GM18907 (cell line): ENCODE results near the gene GTPBP6.
"Not testable (repeated sequence)": the region's sequence is repeated elsewhere in the genome, so short reads cannot be mapped to it uniquely, and the experiment has no call there.

Experiments
- ATAC-seq: cut with Tn5 transposase; IDR thresholded peaks from one replicate; pipeline ENCODE4 v1.9.1; 2021; ENCODE audit warnings: mild to moderate bottlenecking, moderate library complexity; ENCODE audit not compliant: unreplicated experiment

Gene GTPBP6

DNA sequence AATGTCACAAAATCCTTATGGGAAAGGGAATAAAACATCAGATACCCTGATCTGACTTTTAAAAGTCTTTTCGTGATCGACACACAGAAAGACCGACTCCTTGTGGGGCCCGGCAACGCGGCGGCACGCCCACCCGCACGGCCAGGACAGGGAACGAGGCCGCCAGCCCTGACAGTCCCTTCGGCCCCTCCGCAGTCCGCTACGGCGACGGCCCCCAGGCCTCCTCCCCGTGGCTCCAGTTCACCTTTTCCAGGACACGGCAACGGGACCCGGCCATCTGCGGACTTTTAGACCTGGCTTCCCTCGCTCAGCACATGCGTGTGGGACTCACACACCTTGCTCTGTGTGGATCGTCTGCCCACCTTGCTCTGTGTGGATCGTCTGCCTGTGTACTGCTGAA, 33.6 kb upstream of the GTPBP6 start:
- no peak for ATAC-seq

DNA sequence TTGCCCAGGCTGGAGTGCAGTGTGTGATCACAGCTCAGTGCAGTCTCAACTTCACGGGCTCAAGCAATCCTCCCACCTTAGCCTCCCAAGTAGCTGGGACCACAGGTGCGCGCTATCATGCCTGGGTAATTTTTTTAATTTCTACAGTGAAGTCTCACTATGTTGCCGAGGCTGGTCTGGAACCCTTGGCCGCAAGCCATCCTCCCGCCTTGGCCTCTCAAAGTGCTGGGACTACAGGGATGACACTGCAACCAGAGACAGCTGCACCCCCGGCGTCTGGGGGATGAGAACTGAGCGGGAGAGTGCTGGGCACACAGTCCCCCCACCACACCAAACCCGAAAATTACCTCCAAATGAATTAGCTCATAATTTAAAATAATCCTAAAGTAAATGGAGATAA, 33.1 kb upstream of the GTPBP6 start:
- ATAC-seq: no peak

DNA sequence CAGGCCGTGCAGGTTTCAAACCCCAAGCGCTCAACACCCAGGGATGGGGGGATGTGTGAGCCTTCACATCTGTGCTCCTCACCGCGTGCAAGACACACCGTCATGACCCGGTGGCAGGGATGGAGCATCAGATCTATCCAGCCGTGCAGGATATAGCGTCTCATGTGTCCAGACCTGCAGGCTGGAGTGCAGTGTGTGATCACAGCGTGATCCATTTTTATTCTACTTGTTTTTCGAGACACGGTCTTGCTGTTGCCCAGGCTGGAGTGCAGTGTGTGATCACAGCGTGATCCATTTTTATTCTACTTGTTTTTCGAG, 32.7 kb upstream of the GTPBP6 start:
- ATAC-seq: not testable (repeated sequence)

DNA sequence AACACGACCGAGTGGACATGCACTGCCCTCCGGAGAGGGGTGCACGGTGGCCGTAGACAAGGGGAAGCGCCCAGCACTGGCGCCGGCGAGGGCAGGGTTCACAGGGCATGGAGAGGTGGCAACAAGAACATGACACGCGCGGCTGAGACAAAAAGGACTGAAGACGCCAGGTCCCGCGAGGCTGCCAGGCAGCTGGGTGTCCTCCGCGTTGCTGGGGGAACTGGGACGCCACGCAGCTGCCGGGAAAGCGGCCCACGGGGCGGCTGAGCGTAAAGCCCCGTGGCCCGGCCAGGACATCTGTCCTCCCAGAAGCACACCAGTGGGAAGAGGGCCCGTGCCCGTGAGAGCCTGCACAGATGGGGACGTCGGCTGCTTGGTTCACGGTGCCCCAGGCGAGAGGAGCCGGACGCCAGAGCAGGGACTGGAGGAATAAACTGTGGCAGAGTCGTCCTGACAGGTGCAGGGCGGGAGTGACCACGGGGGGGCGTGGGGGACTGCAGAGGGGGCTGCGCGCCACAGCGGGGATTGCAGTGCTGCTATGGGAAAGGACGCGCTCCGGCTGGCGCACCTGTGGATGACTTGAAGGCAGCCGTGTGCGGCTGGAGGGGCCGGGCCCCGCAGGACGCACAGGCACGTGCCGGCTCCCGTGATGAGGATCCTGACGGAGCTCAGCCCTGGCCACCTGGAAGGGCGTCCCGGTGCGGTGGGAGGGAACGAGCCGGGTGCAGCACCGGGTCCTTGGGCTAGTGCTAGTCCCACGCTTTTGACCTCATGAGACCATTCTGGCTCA, 32.1 kb upstream of the GTPBP6 start:
- ATAC-seq: no peak

DNA sequence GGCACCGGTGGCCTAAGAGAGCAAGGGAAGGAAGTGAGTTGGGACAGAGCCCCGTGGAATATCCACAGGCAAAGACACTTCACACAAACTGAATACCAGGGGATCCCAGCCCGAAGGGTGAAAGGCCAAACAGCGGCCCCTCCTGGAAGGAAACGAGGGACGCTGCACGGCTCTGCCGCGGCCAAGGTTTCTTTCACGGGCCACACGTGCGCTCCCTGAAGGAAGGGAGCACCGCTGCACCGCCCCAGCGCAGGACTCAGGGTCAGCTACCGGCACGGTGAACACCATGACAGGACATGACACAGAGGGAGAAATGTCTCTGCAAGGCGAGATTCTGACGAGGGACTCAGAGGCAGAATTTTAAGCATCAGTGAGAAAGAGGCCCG, 31.5 kb upstream of the GTPBP6 start:
- ATAC-seq: no peak

DNA sequence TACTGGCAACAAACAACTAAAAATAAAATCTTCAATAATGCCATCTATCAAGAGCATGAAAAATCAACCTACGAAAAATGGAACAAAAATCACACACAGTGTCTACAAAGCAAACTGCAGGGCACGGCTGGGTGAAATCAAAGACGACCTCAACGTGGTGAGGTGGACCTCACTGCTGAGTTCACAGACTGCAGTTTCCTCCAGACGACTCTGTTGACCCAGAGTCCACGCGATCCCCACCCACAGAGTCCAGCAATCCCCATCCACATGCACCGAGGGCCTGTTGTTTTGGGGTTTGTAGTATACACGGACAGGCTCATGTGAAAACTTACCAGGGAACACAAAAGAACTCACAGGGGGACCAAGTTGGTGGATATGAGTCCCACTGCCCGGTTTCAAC, 31.1 kb upstream of the GTPBP6 start:
- no peak for ATAC-seq

DNA sequence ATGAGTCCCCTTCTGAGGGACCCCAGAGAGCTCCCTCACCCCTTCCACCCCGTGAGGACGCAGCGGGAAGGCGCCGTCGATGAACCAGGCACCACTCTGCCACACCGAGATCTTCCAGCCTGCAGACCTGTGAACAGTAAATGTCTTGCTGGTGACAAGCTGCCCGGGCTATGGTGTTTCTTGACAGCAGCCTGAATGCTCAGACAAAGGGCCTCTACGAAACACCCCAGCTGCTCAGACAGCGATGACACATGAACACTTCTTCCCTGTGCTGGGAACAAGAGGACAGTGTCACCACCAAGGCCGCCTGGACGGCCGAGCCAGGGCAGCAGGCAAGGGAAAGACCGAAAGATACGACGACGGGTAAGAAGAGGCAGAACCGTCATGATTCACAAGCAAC, 30.6 kb upstream of the GTPBP6 start:
- ATAC-seq: no peak

DNA sequence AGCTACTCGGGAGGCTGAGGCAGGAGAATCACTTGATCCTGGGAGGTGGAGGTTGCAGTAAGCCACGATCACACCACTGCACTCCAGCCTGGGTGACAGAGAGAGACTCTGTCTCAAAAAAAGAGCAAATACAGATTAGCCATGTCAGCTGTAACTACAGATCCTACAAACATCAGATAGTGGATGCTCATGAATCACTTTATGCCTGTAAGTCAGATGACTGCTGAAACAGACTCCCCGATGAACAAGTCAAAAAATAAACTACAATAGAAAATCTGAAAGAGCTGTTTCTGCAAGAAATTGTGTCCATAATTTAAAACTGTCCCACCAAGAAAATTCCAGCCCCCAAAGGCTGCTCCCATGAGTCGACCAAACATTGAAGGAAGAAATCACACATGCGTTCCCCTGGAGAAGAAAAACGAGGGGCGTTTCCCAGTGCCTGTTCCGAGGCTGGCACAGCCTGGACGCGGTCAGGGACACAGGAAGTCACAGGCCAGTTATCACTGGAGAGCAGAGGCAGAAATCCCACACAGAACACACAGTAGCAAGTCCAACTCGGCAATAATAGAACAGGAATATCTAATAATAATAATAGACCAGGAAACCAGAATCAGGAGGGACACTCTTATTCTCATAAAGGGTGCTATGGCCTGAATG, 30.0 kb upstream of the GTPBP6 start:
- no peak for ATAC-seq

DNA sequence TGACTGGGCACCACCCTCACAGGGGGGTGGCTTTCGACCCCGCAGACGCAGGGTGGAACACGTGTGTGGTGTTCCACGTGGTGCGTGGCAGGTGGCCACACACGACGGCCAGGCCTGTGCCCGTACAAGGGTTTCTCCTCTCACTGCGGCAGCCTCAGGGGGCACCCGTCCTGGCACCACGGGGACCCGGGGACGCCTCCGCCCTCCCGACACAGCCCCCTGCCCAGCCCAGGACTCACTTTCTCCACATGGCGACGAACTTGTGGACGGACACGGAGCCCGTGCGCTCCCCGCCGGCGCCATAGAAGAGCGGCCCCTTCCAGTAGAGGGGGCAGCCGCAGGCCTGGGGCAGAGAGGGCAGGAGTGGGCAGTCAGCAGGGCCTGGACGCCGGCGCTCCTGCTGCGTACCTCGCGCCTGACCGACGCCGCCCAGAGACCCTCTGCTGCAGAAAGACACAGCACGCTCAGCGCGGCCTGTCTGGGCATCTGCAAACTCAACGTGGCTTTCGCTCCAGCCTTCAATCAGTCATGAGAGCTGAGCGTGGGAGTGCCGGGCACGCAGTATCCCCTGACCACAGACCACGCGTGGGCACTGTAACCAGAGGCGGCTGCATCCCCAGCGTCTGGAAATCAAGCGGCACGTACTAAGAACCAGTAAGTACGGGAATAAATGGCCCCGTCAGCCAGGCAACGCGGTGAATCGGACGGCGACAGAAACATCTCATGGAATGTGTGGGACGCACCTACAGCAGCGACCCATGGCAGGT, 28.9 kb upstream of the GTPBP6 start:
- no peak for ATAC-seq

DNA sequence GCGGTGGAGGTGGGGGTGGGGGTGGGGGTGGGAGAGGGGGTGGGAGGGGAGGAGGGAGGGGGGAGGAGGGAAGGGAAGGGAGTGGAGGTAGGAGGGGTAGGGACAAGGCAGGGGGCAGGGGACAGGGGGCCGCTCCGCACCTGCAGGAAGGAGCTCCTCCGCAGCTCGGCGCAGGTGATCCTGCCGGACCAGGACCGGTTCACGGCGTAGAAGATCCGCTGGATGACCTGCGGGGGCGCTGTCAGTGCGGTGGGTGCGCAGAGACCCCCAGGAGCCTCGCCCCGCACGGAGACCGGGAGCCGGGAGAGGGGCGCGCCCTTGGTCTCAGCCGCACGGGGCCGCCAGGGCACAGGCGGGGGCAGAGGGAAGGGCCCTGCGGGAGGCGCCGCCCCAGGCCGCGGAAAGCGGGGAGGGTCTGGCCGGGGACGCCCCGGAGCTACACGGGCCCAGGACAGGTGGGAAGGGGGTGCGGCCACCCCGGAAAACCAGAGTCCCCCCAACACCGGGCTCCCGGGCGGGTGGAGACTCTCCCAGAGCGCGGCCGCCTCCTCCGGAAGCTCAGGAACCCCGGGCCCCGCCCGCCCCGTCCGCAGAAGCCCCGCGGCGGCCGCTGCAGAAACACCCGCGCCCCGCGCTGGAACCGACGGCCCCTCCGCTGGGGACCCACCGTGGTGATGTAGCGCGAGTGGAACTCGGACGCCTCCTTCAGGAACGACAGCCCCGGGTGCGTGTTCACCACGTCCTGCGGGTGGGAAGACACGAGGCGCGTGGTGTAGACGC, 27.6 kb upstream of the GTPBP6 start:
- no peak for ATAC-seq

DNA sequence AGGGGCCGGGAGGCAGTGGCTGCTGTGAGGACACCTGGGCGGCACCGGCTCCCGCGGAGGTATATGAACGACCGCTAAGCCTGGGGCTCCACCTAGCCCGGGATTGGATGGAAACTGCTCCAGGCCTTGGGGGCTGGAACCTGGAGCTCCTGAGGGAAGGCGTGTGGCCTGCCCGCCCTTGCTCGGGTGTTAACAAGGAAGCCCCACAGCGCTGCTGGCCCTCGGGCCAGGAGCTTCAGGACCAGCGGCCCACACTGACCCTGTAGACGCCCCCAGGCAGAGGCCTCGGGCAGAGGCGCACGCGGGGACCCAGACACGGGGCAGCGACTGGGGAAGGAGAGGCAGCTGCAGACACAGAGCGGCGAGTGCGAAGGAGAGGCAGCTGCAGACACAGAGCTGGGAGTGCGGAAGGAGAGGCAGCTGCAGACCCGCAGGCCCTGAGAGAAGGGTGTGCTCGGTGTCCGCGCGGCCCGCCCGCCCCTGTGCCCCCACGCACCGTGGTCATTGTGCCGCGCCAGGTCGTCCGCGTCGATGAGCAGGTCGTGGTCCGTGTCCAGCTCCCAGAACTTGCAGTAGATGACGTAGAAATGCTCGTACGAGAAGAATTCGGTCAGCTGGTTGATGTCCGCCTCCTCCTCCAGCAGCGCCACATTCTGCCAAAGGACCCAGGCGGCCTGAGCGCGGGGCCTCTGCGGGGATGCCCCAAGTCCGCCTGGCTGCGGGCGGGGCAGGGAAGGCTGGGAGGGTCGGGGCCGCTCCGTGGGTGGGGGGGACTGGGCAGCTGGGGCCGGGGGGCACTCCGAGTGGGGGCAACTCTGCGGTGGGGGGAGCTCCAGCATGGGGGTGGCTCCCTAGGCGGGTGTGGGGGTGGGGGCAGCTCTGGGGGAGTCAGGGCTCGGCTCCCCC, 26.7 kb upstream of the GTPBP6 start:
- ATAC-seq: no peak

DNA sequence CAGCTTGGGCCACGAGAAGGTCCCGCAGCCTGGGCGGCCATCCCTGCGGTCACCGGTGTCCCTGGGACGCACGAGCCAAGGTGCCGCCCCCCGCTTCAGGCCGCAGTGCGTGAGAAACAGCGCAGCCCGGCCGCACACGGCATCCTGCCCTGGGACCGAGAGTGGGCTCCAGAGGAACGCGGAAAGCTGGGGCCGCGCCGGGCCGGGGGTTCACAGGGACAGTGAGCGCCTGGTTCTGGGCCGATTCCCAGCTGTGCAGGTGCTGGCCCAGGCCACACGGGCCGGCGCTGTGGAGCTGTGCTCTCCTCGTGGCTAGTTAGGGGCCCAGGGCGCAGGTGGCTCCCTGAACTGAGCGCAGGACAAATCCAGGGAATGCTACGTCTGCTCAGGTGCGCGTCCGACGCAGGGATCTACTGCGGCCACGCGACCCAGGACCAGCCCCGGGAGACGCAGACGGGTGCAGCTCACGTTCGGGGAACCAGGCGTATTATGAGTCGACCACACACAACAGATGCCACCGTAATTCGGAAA, 25.8 kb upstream of the GTPBP6 start:
- no peak for ATAC-seq

DNA sequence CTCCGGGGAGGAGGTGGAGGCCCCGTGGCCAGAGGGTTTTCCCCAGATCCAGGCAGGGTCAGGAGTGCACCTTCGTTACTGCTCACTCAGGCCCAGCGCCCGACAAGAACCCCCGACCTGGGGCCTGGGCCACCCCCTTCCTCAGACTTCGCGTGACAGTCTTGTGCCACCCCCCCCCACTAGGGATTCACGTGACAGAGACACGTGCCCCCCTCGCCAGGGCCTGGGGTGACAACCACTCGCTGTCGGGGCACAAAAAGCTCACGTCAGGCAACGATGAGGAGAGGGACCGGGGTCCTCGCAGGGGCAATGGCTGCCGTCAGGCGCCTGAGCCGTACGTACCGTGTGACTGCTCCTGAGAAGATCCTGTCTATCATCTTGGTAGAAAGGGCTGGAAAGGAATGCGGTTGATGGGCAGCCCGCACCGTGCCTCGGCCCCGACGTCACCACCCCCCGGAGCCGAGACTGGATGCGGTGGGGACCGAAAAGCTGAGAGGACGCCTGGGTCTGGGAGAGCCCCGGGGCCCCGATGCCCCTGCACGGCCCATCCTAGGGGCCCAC, 23.0 kb upstream of the GTPBP6 start:
- no peak for ATAC-seq

DNA sequence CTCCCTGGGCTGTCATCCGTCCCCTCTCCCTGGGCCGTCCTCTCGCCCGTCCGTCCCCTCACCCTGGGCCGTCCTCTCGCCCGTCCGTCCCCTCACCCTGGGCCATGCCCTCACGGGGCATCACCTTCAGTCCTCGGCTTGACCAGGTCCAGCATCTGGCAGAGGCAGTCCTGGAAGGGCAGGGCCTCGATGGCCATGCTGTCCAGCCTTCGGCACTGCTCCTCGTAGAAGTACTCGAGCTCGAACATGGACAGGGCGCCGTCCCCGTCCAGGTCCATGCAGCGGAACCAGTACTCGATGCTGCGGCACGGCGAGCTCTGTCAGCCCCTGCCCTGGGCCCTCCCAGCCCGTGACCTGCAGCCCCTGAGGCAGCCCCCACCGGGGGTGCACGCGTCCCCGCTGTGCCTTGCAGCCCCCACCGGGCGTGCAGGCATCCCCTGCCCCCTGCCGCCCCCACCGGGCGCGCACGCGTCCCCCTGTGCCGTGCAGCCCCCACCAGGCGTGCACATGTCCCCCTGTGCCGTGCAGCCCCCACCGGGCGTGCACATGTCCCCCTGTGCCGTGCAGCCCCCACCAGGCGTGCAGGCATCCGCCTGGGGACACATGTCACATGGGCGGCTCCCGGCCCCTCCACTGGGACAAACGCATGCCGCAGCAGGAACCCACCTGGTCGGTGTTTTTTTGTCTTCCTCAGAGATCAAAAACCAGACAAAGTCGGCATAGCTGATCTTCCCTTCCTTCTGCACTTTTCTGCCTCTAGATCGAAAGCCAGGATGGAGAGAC, 22.2 kb upstream of the GTPBP6 start:
- no peak for ATAC-seq

DNA sequence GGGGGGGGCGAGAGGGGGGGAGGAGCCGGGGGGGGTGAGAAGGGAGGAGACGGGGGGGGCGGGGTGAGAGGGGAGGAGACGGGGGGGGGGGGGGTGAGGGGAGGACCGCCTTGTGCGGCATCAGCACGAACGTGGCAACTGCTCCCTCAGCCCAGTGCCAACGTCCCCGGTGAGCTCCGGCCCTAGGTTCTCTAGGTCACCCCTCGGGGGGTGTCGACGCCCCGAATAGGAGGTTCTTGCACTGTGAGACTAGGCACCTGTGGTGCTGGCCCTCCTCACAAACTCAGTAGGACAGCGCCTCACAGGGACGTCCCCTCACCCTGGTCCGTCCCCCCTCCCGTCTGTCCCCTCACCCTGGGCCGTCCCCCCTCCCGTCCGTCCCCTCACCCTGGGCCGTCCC, 21.5 kb upstream of the GTPBP6 start:
- no peak for ATAC-seq

DNA sequence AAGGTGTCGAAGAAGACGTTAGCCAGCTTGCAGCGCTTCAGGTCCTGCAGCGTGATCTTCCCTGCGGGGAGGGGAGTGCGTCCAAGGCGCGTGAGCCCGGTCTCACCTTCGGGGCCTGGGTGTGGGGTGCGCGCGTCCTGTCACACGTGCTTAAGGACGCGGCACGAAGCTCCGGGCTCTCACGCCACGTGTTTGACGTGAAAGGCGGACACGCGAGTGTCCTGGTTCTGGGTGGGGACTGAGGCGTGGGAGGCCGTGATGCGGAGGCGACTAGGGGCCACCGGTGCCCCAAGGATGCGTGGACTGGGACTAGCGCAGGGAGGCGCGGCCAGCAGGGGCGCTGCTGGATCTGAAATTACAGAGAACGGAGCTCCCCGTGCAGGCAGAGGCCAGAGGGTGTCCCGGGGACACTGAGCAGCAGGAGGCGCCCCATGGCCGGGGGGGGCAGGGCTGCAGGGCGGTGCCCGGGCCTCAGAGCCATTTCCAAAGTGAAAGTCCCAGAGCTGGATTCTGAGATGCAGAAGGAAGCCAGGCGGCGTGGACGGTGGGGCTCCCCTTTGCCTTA, 20.3 kb upstream of the GTPBP6 start:
- ATAC-seq: no peak

DNA sequence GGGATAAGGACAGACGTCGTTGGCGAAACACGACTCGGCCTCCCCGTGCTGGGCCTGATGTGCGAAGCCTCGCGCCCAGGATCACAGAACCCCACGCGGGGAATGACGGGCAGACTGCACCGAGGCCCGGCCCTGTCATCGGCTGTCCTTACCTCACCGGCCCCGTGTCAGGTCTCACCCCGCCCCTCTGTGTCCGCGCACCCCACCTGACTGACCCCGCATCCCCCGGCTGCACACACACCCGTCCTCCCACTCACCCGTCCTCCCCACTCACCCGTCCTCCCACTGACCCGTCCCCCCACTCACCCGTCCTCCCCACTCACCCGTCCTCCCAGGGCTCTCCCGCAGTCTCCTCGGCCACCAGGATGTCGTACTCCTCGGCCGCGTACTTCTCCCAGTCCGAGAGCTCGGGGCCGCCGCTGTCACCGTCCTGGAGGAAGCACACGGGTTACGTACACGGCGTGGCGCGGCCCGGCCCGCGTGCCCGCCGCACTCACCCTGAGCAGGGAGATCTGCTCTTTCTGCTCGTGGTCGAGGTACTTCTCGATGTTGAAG, 19.8 kb upstream of the GTPBP6 start:
- no peak for ATAC-seq

DNA sequence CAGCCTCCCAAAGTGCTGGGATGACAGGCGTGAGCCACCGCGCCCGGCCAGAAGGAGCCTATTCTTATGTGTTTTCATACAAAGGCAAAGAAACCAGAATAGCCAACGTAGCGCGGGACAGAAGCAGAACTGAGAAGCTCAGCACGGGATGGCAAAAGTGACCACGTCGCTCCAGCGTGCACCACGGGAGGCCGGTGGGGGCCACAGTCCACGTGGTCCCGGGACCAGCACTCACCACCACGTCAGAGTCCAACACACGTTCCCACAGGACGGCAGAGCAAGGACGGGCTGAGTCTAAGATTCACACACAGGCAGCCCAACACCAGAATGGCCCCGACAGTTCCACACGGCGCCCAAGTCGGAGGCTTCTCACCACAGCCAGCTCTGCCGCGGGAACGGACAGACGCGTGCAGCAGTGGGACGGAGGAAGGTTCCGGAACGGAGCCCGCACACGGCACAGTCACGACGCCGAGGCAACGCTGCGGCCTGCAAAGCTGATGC, 18.8 kb upstream of the GTPBP6 start:
- ATAC-seq: no peak
